ENCODE results near the gene DMAP1.

The DMAP1 gene

GRCh38 chr1:44229435-44230167 lies 16.3 kb downstream of the DMAP1 start:
- DNase-seq (ENCODE audit: low spot score): no peak

GRCh38 chr1:44230796-44231195 lies 17.5 kb downstream of the DMAP1 start:
- no peak for DNase-seq (ENCODE audit: low spot score)

- no peak for DNase-seq (ENCODE audit: low spot score)
Measured at GRCh38 chr1:44233593-44233992, 20.3 kb downstream of the DMAP1 start.

DNA sequence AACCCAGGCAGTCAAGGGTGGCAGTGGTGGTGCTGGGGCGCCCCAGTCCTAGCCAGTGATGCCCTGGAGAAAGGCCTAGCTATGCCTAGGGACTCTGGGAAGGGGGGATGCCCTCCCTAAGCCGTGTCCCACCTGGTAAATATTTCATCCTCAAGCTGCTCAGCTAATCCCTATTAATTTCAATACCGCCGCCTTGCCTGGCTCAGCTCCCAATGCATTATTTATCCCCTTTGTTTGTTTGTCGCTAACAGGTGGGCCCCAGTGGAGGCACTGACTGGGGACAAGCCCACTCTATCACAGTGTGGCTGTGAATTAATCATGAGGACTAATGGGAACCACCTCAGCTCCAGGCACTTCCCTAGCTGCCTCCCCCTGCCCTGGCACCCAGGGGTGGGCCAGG lies 22.5 kb downstream of the DMAP1 start:
- DNase-seq (ENCODE audit: low spot score): no peak

DNA sequence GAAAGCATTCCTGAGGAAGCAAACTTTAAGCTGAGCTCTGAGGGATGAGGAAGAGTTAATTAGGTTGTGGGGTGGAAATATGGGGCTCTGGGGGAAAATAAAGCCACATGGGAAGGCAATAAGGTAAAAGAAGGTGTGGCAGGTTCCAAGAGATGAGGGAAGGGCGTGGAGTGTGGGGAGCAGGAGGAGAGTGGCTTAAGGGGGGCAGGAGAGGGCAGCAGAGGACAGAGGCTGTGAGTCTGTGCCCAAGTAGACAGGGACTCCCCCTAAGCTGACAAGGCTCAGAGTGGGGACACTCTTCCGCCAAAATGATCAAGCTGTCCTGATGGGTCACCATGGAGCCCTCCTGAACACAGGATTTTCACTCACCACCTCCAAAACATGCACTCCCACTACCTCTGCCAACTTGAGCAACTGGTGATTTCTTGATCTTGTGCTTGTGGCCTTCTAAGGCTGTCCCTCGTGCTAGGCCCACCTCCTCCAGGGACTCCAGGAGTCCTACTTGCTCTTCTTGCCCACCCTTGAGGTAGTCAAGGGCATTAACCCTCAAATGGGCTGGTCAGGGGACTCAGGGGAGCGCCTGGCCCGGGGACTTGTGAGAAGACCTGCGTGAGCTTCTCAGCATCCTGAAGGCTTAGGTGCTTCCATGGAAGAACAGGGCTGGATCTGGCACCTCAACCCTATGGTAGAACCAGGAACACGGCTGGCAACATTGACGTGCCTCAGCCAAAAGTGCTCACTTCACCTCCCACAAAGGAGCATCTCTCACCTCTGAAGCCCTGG lies 23.4 kb downstream of the DMAP1 start:
- no peak for DNase-seq (ENCODE audit: low spot score)

DNA sequence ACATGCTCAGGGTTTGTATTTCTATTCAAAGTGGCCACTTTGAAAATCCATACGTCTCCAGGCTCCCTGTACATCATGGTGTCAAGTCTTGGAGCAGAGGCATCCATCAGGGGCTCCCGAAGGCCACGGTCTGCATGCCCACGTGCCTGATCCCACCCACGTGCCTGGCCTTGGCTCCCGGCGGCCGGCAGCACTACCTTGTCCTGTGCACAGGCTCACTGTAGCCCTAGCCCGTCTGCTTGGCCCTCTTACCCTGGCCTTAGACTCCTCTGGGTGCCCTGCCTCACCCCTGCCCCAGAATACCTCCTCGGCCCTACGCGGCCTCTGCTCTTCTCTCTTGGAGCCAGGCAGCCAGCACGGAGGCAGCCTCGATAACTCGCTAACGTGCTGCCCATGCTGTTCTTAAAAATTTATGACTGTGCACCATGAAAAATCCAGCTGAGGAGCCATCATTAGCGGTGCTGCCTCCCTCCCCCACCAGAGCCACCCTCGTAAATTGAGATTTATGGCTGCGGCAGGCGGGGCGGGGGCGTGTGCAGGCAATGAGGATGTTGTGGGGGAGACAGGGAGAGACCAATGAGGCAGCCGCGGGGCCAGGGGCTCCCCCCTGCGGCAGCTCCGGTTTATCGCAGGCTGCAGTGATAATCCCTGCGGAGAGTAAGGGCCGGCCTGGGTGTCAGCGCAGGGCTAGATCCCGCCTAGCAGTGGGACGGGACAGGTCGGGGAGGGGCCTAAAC lies 24.6 kb downstream of the DMAP1 start:
- DNase-seq (ENCODE audit: low spot score): no peak

GRCh38 chr1:44238660-44239059 lies 25.4 kb downstream of the DMAP1 start:
- no peak for DNase-seq (ENCODE audit: low spot score)

DNA sequence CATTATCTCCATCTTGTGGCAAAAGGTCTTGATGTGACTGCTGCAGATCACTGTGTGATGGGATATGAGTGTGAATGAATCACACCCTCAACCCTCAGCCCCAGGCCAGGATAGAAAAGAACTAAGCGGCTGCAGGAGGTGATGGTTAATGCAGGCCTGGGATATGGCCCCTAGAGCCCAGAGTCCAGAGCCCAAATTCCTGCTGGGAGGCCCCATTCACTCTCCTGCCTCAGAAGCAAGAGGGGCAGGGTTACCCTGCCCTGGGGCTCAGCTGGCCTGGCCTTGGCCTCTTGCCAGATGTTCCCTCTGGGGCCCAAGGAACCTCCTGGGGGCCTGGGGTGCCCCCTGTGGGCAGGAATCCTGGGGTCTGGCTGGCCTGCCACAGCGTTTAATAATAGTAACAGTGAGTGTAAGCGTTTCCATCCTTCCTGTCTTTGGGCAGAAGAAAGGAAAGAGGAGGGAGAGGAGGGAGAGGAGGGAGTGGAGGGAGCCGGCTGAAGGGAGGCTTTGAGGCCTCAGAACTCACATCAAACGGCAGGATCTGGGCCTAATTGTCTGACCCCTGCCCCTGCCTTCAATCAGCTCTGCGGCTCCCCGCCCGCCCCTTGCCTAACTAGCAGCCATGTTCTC lies 26.2 kb downstream of the DMAP1 start:
- no peak for DNase-seq (ENCODE audit: low spot score)

- no peak for DNase-seq (ENCODE audit: low spot score)
Measured at GRCh38 chr1:44239961-44240371, 26.7 kb downstream of the DMAP1 start.

DNA sequence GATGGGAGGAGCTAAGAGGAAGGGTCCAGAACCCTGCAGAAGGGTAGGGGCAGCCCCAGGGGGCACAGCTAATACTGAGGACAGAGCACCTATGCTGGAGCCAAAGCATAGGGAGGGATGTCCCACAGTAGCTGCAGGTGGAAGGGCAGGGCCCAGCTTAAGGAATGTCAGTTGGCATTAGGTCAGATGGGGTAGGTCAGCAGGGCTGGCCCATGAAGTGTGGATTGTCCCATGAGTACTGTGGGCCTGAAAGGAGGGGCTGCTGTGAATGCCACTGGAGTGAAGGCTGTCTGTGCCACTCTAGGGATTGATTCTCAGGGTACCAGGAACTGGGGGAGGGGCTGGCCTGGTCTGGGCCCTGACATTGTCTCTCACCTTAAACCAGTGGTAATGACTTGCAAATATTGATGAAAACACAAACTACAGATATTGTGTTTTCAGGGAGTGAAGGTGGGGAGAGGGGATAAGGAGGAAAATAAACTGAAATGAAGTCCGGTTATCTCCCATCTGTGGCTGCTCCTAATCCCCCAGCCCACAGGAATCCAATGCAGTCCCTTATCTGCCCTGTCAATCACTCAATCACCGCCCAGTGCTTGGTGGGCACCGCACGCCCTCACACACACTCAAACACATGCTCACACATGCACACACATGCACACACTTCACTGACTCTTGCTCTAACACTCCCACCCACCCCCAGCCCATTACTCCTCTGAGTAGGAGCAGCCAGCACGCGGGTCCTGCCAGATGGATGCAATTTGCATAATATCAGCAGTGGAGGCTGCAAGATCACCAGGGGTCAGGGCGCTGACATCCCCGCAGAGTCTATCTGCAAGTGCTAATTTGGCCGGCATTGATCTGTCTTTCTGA lies 27.8 kb downstream of the DMAP1 start:
- no peak for DNase-seq (ENCODE audit: low spot score)

GRCh38 chr1:44242746-44243145 lies 29.5 kb downstream of the DMAP1 start:
- DNase-seq (ENCODE audit: low spot score): no peak

GRCh38 chr1:44243782-44244495 lies 30.7 kb downstream of the DMAP1 start:
- no peak for DNase-seq (ENCODE audit: low spot score)

DNA sequence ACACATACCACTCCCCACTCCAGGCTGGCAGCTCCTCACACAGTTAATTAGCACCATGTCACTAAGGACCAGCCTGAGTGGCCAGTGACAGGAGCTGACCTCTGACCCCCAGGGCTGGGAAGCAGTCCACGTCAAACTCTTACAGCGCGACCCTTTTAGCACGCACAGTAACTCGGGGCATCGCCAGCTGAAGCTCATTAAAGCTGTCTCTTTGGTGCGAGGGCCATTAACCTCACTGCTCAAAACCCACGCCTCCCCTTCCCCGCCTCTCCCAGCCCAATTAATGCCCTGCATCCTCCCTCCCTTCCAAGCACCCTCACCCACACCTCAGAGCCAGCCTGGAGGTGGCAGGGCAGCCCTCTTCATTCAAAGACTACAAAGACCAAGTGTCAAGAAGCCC lies 31.7 kb downstream of the DMAP1 start:
- DNase-seq (ENCODE audit: low spot score): no peak

- no peak for DNase-seq (ENCODE audit: low spot score)
Measured at GRCh38 chr1:44246806-44247205, 33.5 kb downstream of the DMAP1 start.

DNA sequence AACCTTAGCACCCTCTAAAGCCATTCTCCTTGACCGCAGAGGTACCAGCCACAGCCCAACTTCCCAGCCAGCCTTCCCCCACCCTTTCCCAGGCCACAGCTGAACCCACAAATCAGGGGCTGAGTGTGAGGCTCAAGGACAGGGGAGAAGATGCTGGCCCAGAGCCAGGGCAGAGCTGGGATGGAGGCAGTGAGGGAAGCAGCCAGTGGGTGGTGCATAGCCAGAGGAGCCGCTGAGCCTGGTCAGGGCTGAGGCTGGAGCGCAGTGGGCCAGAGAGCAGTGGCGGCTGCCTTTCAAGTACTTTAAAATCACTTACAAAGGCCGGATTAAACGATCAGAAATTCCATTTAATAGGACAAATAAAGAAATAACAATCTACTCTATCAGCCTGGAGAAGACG lies 36.3 kb downstream of the DMAP1 start:
- DNase-seq (ENCODE audit: low spot score): no peak

- DNase-seq (ENCODE audit: low spot score): no peak
Measured at GRCh38 chr1:44250068-44250781, 37.0 kb downstream of the DMAP1 start.

GRCh38 chr1:44251486-44251885 lies 38.2 kb downstream of the DMAP1 start:
- no peak for DNase-seq (ENCODE audit: low spot score)

GRCh38 chr1:44251989-44252671 lies 38.9 kb downstream of the DMAP1 start:
- no peak for DNase-seq (ENCODE audit: low spot score)

DNA sequence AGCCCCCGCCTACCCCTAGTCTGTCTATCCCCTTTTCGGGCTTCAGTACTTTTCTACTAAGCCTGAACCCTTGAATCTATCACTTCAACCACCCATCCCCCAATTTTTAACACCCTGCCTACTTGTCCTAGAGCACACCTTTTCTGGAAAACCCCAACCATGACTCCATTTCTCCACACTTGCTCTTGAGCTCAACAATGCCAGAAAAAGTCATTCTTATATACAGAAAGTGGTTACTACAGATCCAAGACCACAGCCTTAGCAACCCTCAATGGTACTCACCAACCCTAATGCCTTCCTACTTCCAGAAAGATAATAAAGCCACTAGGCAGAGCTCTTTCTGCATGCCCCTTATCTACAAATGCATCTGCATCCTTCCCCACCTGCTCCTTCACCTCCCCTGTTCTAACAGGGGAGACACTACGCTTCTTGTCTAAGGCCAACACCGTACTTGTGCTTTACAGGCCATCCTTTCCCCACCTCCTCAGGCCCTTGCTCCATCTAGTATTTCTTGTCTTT lies 41.2 kb downstream of the DMAP1 start:
- no peak for DNase-seq (ENCODE audit: low spot score)

Data from CD4-positive, alpha-beta T cell treated with Interleukin-15 for 4 hours (primary cell).